ENCODE data around the gene GATB.

GATB gene

DNA sequence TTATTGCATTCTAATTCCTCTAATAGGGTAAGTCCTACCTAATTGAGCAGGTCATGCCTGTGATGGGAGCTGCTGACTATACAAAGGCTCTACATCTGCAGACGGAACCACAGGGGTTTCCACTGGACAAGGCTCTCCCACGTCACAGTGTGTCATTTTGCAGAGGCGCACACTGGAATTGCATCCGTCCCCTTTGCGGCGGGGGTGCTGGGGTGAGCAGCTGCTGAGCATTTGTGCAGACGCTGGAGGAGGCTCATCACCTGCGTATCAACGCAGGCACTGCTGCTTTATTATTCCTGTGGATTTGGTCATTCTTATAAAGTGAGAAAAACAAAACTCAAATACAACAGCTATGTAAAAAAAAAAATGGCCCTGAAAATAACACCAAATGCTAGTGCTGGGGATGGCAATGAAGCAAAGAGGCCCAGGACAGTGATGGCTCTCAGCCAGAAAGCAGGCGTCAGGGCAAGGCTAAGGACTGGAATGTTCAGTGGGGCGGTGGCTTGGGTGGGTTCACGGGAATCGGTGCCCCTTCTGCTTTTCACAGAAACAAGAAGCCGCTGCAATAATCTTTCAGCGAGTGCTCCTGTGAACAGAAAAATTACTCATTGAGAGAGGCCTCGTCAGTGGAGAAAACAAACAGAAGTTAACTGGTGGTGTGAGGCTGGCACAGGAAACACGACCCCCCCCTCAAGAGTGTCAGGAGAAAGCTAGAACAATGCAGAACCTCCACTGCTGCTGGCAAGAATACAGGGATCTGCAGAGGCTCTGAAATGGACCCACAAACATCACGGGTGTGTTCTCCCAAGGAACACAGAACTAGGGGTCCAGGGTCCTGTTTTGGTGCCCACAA, 67.8 kb downstream of the GATB start:
- no peak for DNase-seq

GRCh38 chr4:151692443-151692782, 68.4 kb downstream of the GATB start:
- DNase-seq = no peak

GRCh38 chr4:151691639-151692442, 69.0 kb downstream of the GATB start:
- no peak for DNase-seq

DNA sequence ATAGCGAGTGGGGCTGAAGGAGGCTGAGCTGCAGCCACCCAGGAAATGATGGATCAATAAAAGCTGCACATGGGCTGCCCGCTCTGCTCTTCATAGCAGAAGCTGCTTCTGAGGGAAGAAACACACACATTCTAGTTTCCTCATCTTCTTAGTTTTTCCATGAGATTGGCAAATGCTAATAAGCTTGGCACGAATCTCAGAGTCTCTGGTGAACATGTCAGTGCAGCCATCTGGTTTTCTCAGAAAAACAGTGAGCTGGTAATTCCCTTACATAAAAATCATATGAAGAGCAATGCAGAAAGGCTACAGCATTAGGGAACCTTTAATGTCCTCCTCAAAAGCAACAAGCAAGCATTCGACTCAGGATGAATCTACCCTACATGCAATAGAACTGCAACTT, 69.9 kb downstream of the GATB start:
- no peak for DNase-seq

GRCh38 chr4:151690164-151690870, 70.5 kb downstream of the GATB start:
- peak; percentile 80 for DNase-seq

DNA sequence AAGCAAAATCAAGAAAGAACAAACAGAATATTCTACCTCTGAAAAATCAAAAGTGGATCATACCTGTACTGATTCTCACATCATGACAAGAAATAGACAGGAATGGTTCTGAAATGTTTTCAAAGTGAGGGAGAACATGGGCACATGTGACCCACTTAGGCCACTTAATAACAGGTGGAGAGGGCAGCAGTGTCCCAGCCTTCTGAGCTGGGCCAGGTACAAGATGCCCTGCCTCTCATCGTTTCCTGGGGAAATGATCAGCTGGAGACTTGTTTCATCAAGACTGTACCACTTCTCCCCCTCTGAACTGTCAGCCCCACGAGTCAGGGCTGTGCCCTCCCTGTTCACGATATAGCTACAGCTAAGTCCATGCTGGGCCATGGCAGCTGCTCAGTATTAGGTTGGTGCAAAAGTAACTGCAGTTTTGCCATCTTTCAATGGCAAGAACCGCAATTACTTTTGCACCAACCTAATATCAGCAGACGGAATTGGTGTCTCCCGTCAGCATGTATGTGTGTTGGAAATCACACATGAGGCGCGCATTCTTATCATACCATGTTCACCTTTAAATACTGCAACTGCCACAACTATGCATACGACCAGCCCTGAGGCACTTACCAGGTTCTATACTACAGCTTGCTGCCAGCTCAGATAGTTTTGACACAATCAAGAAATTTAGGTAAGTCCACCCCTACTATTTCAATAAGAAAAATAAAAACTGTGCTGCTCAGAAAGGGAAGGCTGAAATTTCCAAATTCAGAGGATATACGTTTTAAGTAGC, 71.4 kb downstream of the GATB start:
- DNase-seq = no peak

- DNase-seq = no peak
Measured at GRCh38 chr4:151688785-151689043, 72.1 kb downstream of the GATB start.

DNA sequence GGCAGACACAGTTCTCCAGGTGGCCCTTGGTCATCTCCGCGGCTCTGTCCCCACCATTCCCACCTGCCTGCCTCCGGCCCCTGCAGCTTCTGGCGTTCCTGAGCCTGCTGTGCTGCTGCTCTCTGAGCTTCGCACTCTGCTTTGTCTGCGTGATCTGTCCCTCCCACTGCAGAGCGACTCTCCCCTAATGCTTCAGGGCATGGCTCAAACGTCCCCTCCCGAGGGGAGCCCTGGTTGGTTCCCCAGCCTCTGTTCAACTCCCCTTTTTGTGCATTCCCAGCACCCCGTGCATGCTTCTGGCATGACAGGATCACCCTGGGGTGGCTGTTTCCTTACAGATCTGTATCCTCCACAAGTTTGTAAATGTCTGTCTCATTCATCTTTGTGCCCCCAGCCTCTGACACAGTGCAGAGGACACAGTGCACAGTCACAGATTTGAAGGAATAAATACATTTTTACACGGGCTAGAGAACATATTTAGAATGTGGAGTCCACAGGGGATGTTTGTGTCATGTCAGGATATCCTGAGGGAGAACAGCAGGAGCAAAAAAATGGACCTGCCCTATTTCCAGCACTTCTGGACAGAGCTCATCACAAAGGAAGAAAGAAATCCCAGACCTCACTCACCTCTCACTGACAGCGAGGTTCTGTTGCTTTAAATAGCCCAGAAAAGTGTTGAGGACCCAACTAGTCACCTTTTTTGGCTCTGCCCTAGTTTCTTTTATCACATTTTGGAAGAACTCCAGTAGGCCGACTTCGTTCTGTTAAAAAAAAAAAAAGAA, 72.6 kb downstream of the GATB start:
- DNase-seq = no peak

- DNase-seq = no peak
Measured at GRCh38 chr4:151687021-151687640, 73.7 kb downstream of the GATB start.

GRCh38 chr4:151685303-151685702, 75.5 kb downstream of the GATB start:
- DNase-seq = no peak

GRCh38 chr4:151681085-151681484, 79.7 kb downstream of the GATB start:
- DNase-seq = no peak

- DNase-seq = no peak
Measured at GRCh38 chr4:151679231-151679630, 81.6 kb downstream of the GATB start.

GRCh38 chr4:151678048-151678872, 82.5 kb downstream of the GATB start:
- DNase-seq = no peak

DNA sequence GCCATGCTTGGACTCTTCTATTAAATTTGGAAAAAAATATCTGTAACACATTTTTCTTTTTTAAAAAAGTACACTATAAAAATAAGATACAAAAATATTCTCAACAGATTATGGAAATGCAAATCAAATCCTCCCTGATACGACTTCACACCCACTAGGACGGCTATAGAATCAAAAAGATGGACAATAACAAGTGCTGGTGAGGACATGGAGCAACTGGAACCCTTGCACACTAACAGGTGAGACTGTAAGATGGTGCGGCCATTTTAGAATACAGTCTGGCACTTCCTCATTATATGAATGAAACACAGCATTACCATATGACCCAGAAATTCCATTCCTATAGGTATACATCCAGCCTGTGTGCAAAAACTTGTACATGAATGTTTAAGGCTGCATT, 83.6 kb downstream of the GATB start:
- DNase-seq = no peak

DNA sequence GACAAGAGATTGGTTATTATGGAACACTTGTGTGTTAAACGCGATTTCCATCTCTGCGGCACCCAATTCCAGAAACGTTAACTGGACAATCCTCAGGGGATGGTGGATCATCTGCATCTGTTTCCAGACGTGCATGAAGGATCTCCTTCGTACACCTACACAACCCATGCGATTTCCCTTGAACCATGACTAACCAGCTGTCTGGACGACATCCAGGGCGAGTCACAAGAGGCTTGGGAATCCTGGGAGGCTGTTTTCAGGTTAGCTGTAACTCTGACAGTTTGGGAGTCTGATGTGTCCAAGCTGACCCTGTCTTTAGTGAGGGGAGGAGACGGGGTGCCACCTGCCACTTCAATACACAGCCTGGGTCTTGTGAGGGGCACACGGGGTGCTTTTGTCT, 84.5 kb downstream of the GATB start:
- no peak for DNase-seq

- no peak for DNase-seq
Measured at GRCh38 chr4:151675411-151675971, 85.3 kb downstream of the GATB start.

GRCh38 chr4:151674804-151675391, 85.9 kb downstream of the GATB start:
- no peak for DNase-seq

GRCh38 chr4:151673908-151674520, 86.8 kb downstream of the GATB start:
- peak; percentile 80 for DNase-seq

- no peak for DNase-seq
Measured at GRCh38 chr4:151672996-151673395, 87.8 kb downstream of the GATB start.

Data from OCI-M1 (cell line).